Ishikawa (cell line): ENCODE results near the gene HDAC9.

ENCODE experiments used
- CEBPB ChIP-seq: IDR thresholded peaks from 2 replicates; pipeline ENCODE4 v1.6.1; 2012
- EP300 ChIP-seq: IDR thresholded peaks from 2 replicates; pipeline ENCODE4 v1.6.1; 2012; ENCODE audit warnings: borderline replicate concordance
- FOXM1 ChIP-seq: IDR thresholded peaks from 2 replicates; pipeline ENCODE4 v1.6.1; 2012; ENCODE audit warnings: low read depth, borderline replicate concordance
- TF ChIP-seq, protein P1 (sequence below): IDR thresholded peaks from 2 replicates; pipeline ENCODE4 v1.6.1; 2012

DNA sequence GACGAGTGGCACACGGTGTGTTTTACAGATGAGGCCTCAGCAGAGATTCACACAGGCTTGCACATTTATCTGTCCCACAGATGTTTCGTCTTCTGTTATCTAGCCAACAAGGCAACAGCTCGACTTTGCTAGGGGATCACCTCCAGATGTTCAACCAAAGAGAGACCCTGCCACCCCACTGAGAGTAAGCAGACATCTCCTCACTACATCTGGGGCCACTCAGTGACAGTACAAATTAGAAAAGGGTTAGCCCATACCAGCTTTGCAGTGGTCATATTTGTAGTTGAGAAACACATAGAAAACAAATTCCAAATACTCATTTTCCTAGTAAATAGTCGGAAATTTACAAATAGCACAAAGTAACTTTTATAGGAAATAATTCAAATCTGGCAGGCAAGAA, 164.2 kb downstream of the HDAC9 start:
- TF ChIP-seq EP300 (no peak), FOXM1 (no peak), CEBPB (no peak)
- TF ChIP-seq, protein P1, sequence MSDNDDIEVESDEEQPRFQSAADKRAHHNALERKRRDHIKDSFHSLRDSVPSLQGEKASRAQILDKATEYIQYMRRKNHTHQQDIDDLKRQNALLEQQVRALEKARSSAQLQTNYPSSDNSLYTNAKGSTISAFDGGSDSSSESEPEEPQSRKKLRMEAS, result no peak
